GM23338 (cell line): ENCODE data around the gene GALNT7. TPM values are rescaled to one million over a fixed set of nuclear protein-coding genes. Genes with fewer than 3 reads are reported as not detected.
A peak's percentile ranks its signal among the peaks of the same experiment; 100 is the strongest.

Experiments
- ATAC-seq: fragments of 200-7000 bp; cut with Tn5 transposase; 3 replicates; pipeline ENCODE4 v1.9.1; 2020
- DNase-seq: peaks from one replicate; pipeline ENCODE4 v3.0.0-alpha.2; 2015; ENCODE audit warnings: low spot score
- H2AFZ ChIP-seq: fragments of 200-600 bp; sonication (generic); 2 replicates; pipeline ENCODE4 v1.8.0; 2016; ENCODE audit warnings: antibody characterized with exemption, mild to moderate bottlenecking, moderate library complexity
- H3F3A ChIP-seq: fragments of 200-600 bp; sonication (generic); replicated peaks from 2 replicates; pipeline ENCODE4 v1.8.0; 2017; ENCODE audit warnings: antibody characterized with exemption, mixed run types, low read depth
- H3K27ac ChIP-seq: fragments of 200-600 bp; sonication (generic); 2 replicates; pipeline ENCODE4 v1.6.1; 2016; ENCODE audit warnings: low read depth
- H3K27me3 ChIP-seq: fragments of 200-600 bp; sonication (generic); 2 replicates; pipeline ENCODE4 v1.8.0; 2016; ENCODE audit warnings: mild to moderate bottlenecking, mixed run types, moderate library complexity; ENCODE audit not compliant: insufficient read depth
- H3K36me3 ChIP-seq: fragments of 200-600 bp; sonication (generic); 2 replicates; pipeline ENCODE4 v1.8.0; 2016; ENCODE audit warnings: mild to moderate bottlenecking; ENCODE audit not compliant: insufficient read depth
- H3K4me1 ChIP-seq: fragments of 200-600 bp; sonication (generic); 2 replicates; pipeline ENCODE4 v1.8.0; 2016; ENCODE audit warnings: mild to moderate bottlenecking, moderate library complexity; ENCODE audit not compliant: insufficient read depth
- H3K4me2 ChIP-seq: fragments of 200-600 bp; sonication (generic); 2 replicates; pipeline ENCODE4 v1.7.1; 2017; ENCODE audit warnings: mixed run types
- H3K4me3 ChIP-seq: fragments of 200-600 bp; sonication (generic); 2 replicates; pipeline ENCODE4 v1.6.1; 2016; ENCODE audit warnings: mixed run types
- H3K79me2 ChIP-seq: fragments of 200-600 bp; sonication (generic); replicated peaks from 2 replicates; pipeline ENCODE4 v1.8.0; 2017; ENCODE audit warnings: mild to moderate bottlenecking; ENCODE audit not compliant: insufficient read depth
- H3K9me2 ChIP-seq: fragments of 200-600 bp; sonication (generic); 2 replicates; pipeline ENCODE4 v1.8.0; 2017; ENCODE audit not compliant: insufficient read depth
- H4K20me1 ChIP-seq: fragments of 200-600 bp; sonication (generic); replicated peaks from 2 replicates; pipeline ENCODE4 v1.8.0; 2017; ENCODE audit warnings: mild to moderate bottlenecking; ENCODE audit not compliant: insufficient read depth
- H3K27ac Mint-ChIP-seq: 2 replicates; pipeline ENCODE4 v1.8.0; 2020; ENCODE audit warnings: inconsistent platforms, mild to moderate bottlenecking, moderate library complexity, mixed read lengths
- H3K27me3 Mint-ChIP-seq: 3 replicates; pipeline ENCODE4 v1.8.0; 2022; ENCODE audit warnings: low read depth, mild to moderate bottlenecking, moderate library complexity, mixed read lengths, inconsistent platforms; ENCODE audit not compliant: insufficient read depth, poor library complexity
- H3K36me3 Mint-ChIP-seq: 3 replicates; pipeline ENCODE4 v1.8.0; 2021; ENCODE audit warnings: low read depth, mild to moderate bottlenecking, inconsistent platforms, moderate library complexity, mixed read lengths
- H3K4me1 Mint-ChIP-seq: 3 replicates; pipeline ENCODE4 v1.8.0; 2020; ENCODE audit warnings: mild to moderate bottlenecking, inconsistent platforms, mixed read lengths
- H3K4me3 Mint-ChIP-seq: 3 replicates; pipeline ENCODE4 v1.8.0; 2021; ENCODE audit warnings: moderate library complexity, mild to moderate bottlenecking, inconsistent platforms, mixed read lengths
- H3K9me3 Mint-ChIP-seq: 3 replicates; pipeline ENCODE4 v1.8.0; 2020; ENCODE audit warnings: moderate library complexity, mild to moderate bottlenecking, inconsistent platforms, mixed read lengths
- CREB1 ChIP-seq: fragments of 250-450 bp; sonication (Bioruptor Pico); IDR thresholded peaks from 2 replicates; pipeline ENCODE4 v1.5.0; 2020; ENCODE audit warnings: low read depth, mild to moderate bottlenecking, moderate library complexity
- EZH2phosphoT487 ChIP-seq: fragments of 200-600 bp; sonication (generic); IDR thresholded peaks from one replicate; pipeline ENCODE4 v1.8.1; 2018; ENCODE audit warnings: antibody characterized with exemption; ENCODE audit not compliant: unreplicated experiment
- JUNB ChIP-seq: IDR thresholded peaks from one replicate; pipeline ENCODE4 v1.6.1; 2016; ENCODE audit warnings: antibody characterized with exemption; ENCODE audit not compliant: unreplicated experiment
- NANOG ChIP-seq: IDR thresholded peaks from 2 replicates; pipeline ENCODE4 v1.6.1; 2016; ENCODE audit warnings: antibody characterized with exemption, borderline replicate concordance
- ZNF114 ChIP-seq: fragments of 250-450 bp; sonication (Bioruptor Pico); IDR thresholded peaks from 2 replicates; pipeline ENCODE4 v1.5.0; 2020; ENCODE audit warnings: mild to moderate bottlenecking, moderate library complexity
- polyA plus RNA-seq: library from polyadenylated mRNA; unstranded; fragments of >200 nt; fragmentation: Nextera tagmentation; extraction: Ambion mirVana; gene quantifications from 2 replicates; pipeline ENCODE4 v1.2.1, GENCODE V29; 2016
- total RNA-seq: library from RNA; depleted of rRNA; stranded (reverse); fragments of >200 nt; shearing (Covaris generic); gene quantifications from 2 replicates; pipeline ENCODE4 v1.2.3, GENCODE V29; 2014
- TF ChIP-seq, protein P1 (sequence below): fragments of 250-450 bp; sonication (Bioruptor Pico); IDR thresholded peaks from 2 replicates; pipeline ENCODE4 v1.5.0; 2020; ENCODE audit warnings: mild to moderate bottlenecking, moderate library complexity
- TF ChIP-seq, protein P2 (sequence below): IDR thresholded peaks from 2 replicates; pipeline ENCODE4 v1.6.1; 2016; ENCODE audit warnings: antibody characterized with exemption

The GALNT7 gene
- total and polyA plus RNA-seq, 2 experiments from 2014 or later = 31.8 to 72.2 TPM

DNA sequence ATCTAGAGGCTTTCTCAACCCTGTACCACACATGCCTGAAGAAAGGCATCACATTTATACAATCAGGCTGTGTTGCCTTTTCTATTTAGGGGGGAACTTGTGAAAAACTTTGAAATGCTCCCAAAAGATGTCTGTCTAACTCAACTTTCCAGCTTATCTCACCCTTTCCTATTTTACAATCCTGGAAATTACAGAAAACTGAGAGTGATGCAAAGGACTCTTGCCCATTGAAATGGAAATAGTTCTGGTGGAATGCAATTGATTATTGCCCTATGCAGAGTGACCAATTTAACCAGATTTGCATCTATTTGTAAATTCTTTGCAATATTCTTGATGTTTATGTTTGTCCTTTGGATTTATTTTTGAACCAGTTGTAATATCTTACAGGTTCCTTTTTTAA is 77.3 kb downstream of the GALNT7 start:
- no peak for ATAC-seq

More for the DNA sequence above, 77.3 kb downstream of the GALNT7 start:
- peak overlapping the region; percentile 67 for H3K4me2 ChIP-seq
- peak overlapping the region; percentile 37; the same call in 1 of the 2 replicates for H3K4me3 ChIP-seq
- no peaks in the 10 kb centered on the region for H3K9me2 ChIP-seq
- H2AFZ ChIP-seq = no peak overlapping the region
- no peaks in the 10 kb centered on the region for H3K36me3 ChIP-seq
- Mint-ChIP-seq H3K27me3 (no peaks in the 10 kb centered on the region), H3K36me3 (peaks cover 11% of the 10 kb centered on the region), H3K9me3 (no peaks in the 10 kb centered on the region), H3K4me1 (peaks cover 74% of the 10 kb centered on the region), H3K4me3 (peak overlapping the region; percentile 52), H3K27ac (peak overlapping the region; percentile 94)
- H3K27ac ChIP-seq = peak overlapping the region; percentile 88
- no peaks in the 10 kb centered on the region; the same call in 1 of the 2 replicates for H3F3A ChIP-seq
- TF ChIP-seq CREB1 (CRISPR knock-in tag) (no peak), ZNF114 (CRISPR knock-in tag) (no peak), JUNB (no peak), EZH2phosphoT487 (no peak), NANOG (peak; percentile 55; the same call in 1 of the 2 replicates)
- TF ChIP-seq, protein P1, sequence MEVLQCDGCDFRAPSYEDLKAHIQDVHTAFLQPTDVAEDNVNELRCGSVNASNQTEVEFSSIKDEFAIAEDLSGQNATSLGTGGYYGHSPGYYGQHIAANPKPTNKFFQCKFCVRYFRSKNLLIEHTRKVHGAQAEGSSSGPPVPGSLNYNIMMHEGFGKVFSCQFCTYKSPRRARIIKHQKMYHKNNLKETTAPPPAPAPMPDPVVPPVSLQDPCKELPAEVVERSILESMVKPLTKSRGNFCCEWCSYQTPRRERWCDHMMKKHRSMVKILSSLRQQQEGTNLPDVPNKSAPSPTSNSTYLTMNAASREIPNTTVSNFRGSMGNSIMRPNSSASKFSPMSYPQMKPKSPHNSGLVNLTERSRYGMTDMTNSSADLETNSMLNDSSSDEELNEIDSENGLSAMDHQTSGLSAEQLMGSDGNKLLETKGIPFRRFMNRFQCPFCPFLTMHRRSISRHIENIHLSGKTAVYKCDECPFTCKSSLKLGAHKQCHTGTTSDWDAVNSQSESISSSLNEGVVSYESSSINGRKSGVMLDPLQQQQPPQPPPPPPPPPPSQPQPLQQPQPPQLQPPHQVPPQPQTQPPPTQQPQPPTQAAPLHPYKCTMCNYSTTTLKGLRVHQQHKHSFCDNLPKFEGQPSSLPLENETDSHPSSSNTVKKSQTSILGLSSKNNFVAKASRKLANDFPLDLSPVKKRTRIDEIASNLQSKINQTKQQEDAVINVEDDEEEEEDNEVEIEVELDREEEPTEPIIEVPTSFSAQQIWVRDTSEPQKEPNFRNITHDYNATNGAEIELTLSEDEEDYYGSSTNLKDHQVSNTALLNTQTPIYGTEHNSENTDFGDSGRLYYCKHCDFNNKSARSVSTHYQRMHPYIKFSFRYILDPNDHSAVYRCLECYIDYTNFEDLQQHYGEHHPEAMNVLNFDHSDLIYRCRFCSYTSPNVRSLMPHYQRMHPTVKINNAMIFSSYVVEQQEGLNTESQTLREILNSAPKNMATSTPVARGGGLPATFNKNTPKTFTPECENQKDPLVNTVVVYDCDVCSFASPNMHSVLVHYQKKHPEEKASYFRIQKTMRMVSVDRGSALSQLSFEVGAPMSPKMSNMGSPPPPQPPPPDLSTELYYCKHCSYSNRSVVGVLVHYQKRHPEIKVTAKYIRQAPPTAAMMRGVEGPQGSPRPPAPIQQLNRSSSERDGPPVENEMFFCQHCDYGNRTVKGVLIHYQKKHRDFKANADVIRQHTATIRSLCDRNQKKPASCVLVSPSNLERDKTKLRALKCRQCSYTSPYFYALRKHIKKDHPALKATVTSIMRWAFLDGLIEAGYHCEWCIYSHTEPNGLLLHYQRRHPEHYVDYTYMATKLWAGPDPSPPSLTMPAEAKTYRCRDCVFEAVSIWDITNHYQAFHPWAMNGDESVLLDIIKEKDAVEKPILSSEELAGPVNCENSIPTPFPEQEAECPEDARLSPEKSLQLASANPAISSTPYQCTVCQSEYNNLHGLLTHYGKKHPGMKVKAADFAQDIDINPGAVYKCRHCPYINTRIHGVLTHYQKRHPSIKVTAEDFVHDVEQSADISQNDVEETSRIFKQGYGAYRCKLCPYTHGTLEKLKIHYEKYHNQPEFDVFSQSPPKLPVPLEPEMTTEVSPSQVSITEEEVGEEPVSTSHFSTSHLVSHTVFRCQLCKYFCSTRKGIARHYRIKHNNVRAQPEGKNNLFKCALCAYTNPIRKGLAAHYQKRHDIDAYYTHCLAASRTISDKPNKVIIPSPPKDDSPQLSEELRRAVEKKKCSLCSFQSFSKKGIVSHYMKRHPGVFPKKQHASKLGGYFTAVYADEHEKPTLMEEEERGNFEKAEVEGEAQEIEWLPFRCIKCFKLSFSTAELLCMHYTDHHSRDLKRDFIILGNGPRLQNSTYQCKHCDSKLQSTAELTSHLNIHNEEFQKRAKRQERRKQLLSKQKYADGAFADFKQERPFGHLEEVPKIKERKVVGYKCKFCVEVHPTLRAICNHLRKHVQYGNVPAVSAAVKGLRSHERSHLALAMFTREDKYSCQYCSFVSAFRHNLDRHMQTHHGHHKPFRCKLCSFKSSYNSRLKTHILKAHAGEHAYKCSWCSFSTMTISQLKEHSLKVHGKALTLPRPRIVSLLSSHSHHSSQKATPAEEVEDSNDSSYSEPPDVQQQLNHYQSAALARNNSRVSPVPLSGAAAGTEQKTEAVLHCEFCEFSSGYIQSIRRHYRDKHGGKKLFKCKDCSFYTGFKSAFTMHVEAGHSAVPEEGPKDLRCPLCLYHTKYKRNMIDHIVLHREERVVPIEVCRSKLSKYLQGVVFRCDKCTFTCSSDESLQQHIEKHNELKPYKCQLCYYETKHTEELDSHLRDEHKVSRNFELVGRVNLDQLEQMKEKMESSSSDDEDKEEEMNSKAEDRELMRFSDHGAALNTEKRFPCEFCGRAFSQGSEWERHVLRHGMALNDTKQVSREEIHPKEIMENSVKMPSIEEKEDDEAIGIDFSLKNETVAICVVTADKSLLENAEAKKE = no peak
- TF ChIP-seq, protein P2, sequence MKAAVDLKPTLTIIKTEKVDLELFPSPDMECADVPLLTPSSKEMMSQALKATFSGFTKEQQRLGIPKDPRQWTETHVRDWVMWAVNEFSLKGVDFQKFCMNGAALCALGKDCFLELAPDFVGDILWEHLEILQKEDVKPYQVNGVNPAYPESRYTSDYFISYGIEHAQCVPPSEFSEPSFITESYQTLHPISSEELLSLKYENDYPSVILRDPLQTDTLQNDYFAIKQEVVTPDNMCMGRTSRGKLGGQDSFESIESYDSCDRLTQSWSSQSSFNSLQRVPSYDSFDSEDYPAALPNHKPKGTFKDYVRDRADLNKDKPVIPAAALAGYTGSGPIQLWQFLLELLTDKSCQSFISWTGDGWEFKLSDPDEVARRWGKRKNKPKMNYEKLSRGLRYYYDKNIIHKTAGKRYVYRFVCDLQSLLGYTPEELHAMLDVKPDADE = no peak
- no peaks in the 10 kb centered on the region for H4K20me1 ChIP-seq
- H3K4me1 ChIP-seq = peaks cover 73% of the 10 kb centered on the region
- no peaks in the 10 kb centered on the region for H3K27me3 ChIP-seq
- H3K79me2 ChIP-seq = peaks cover 84% of the 10 kb centered on the region
- no peak for DNase-seq
